ENCODE data around the gene RPL26.
"Not testable (repeated sequence)": the region's sequence is repeated elsewhere in the genome, so short reads cannot be mapped to it uniquely, and the experiment has no call there.

The RPL26 gene

DNA sequence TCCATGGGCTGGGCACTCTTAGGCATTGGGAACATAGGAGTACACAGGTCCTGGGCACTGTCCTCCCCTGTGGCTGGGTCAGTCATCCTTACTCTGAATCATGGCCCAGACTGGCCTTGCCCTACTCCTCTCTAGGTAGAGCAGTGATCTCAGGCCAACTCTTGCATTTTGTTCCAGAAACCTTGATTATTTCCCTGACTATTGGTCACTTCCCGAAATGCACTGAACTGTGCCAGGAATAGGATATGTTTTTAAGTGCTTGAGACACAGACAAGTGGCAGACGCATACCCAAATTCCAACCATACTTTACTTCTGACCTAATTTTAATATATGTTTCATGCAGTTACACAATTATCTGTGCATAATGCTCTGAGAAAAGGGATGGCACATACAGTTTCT lies 16.8 kb downstream of the RPL26 start:
- FAIRE-seq (no peak), DNase-seq (ENCODE audit: low spot score) (peak; percentile 29)

- peak; percentile 28 for DNase-seq (ENCODE audit: low spot score)
- FAIRE-seq: no peak
These were observed 17.9 kb downstream of the RPL26 start for GRCh38 chr17:8365143-8365542.

DNA sequence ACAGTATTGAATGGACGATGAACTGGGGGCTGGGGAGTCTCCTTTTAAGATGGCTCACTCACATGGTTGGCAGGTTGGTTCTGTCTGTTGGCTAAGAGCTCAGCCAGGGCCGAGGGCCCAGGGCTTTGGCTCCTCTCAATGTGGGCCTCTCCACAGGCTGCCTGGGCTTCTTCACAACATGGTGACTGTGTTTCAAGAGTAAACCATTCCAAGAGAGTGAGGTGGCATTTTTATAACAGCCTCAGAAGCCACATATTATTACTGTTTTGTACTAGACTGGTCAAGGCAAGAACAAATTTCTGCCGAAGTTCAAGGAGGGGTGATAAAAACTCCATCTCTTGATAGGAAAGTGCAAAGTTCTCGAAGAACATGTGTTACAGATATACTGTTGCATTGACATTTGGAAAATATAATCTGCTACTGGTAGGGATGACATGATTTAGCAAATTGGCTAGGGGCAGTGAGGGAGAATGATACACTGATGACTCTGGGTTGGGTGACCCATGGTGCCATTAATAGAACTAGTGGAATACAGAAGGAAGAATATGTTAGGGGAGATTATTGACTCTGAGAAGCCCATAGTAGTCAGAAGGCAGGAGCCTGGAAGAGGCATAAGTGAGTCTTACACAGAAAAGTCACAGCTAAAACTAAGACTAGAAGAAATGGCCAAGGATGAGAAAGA lies 20.2 kb downstream of the RPL26 start:
- DNase-seq (ENCODE audit: low spot score) (no peak), FAIRE-seq (no peak)

DNA sequence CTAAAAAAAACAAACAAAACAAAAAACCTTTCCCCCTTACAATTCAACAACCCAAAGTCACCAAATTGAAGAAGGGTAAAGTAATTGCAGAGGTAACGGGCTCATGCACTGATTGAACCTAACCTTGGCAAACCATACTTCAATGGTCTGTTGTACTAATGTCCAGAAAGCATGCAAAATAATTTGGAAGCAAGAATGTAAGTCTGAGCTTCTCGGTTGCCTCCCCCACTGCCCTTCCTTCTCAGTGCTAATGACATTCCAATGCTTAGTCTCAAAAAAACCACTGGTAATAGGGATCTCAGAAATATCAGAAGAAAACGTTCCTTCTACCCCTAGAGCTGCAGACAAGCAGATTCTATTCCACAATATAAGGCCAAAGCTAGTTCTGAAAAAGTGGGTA lies 22.2 kb downstream of the RPL26 start:
- DNase-seq (ENCODE audit: low spot score) (no peak), FAIRE-seq (no peak)

- FAIRE-seq (no peak), DNase-seq (ENCODE audit: low spot score) (no peak)
These were observed 22.7 kb downstream of the RPL26 start for GRCh38 chr17:8360260-8360659.

DNA sequence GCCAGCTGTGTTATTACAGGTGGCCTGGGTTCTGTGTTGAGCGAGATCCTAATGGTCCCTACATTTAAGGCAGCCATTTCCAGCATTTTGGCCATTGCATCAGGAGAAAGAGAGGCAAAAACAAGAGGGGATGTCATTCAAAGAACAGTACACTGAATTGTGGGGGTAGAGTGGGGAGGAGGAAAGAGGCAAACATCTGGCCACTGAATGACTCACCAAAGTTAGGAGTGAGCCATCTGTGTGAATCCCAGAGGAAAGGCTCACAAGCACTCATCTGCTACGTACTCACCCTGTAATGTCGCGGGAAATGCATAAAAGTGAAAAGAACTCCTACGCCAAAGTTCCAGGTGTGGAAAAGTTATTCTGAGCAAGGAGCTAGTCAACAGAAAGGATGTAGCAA lies 23.2 kb downstream of the RPL26 start:
- no peak for FAIRE-seq
- no peak for DNase-seq (ENCODE audit: low spot score)

DNA sequence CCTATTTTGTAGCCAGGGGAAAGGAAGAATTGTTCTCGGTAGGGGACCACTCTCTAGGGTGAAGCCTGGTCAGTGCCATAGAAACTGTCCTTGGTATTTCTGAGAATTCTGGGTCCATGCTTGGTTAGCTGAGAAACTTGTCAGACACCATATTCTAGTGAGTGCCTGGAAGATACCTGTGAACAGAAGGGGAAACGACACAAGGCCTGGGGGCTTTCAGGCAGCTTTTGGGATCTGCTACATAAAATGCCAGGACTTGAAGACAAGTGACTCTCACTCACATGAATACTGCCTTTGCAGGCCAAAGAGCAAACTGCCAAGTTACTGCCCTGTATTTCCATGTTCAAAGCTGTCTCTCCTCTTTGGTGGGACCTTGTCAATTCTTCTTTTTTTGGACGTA lies 25.1 kb downstream of the RPL26 start:
- DNase-seq (ENCODE audit: low spot score): no peak
- no peak for FAIRE-seq

DNA sequence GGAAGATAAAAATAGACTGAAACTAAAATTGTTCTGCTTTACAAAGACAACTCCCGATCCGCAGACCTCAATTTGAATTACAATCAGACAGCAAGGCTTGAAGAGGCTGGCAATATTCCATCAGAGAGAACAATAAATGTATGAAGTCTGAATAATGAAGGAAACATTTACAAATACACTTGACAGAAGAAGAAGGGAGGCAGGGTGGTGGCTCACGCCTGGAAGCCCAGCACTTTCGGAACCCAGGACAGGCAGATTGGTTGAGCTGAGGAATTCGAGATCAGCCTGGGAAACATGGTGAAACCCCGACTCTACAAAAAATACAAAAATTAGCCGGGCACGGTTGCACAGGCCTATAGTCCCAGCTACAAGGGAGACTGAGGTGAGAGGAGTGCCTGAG lies 28.8 kb downstream of the RPL26 start:
- DNase-seq (ENCODE audit: low spot score) (no peak), FAIRE-seq (no peak)

- DNase-seq (ENCODE audit: low spot score) (no peak), FAIRE-seq (no peak)
These were observed 29.3 kb downstream of the RPL26 start for GRCh38 chr17:8353736-8354135.

DNA sequence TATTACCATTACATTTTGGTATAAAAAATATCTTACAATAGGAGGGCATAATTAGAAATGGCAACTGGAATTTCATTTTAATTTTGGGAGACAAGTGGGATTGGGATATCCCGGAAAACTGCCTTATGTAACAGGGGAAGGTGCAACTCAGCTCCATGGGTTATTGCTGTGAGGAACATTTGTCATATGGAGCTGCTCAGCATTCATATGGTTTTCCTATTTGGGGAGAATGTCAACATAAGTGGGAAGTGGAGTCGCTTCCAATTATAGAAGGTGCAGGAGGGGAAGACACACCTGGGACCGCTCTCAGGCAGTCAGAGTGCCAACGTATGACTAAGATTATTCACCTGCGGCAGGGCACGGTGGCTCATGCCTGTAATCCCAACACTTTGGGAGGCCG lies 32.7 kb downstream of the RPL26 start:
- DNase-seq (ENCODE audit: low spot score): no peak
- no peak for FAIRE-seq

- not testable (repeated sequence) for DNase-seq (ENCODE audit: low spot score); FAIRE-seq
These were observed 36.0 kb downstream of the RPL26 start for GRCh38 chr17:8347001-8347400.

- no peak for FAIRE-seq
These were observed 36.9 kb downstream of the RPL26 start for GRCh38 chr17:8345951-8346665.

DNA sequence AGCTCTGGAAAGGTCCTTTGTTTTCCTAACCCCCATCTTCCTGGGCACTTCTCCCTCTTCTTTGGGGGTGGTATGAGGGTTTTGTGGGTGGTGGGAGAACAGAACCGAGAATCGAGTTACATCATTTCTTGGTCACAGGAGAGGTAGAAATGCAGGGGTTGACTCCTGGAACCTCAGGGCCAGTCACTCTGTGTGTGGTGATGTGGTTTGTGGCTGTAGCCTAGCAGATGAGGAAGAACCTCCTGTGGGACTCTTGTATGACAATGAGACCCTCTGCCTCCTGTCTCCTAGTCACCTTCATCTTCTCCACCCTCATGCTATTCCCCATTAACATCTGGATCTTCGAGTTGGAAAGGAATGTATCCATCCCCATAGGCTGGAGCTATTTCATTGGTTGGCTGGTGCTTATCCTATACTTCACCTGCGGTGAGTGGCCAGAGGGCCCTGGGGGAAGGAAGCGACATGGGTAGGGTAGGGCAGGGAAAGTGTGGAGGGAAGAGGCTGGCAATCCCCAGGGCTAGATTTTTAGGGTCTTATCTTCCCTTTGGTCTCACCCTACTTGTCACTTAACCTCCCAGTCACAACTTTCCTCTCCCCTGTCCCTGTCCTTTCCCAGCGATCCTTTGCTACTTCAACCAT lies 37.8 kb downstream of the RPL26 start:
- no peak for DNase-seq (ENCODE audit: low spot score)
- no peak for FAIRE-seq

More at GRCh38 chr17:8345951-8346665, 36.9 kb downstream of the RPL26 start:
- no peak for DNase-seq (ENCODE audit: low spot score)

DNA sequence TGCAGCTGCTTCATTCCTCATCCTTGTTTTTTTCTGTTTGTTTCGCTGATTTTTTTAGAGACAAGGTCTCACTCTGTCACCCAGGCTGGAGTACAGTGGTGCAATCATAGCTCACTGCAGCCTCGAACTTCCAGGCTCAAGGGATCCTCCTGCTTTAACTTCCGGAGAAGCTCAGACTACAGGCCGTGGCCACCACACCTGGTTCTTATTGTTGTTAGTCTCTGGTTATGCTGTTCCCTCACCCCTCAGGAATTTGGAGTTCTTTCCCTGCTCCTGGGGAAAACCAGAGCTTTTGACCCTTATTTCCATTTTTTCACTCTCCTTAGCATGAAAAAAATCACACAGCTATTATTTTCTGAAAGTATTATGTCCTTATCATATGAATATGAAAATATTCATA lies 41.5 kb downstream of the RPL26 start:
- FAIRE-seq (no peak), DNase-seq (ENCODE audit: low spot score) (no peak)

DNA sequence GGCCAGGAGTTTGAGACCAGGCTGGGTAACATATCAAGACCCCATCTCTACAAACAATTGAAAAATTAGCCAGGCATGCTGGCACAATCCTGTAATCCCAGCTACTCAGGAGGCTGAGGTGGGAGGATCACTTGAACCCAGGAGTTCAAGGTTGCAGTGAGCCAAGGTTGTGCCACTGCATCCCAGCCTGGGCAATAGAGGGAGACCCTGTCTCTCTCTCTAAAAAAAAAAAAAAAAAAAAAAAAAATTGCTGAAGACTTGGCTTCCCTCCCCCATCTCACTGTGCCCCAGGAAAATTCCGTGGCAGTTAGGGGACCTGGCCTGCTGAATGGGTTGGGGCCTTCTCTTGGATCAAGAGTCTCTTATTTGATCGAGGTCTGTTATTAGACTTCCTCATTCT lies 43.5 kb downstream of the RPL26 start, which contains the start of gene ODF4:
Gene ODF4, plus strand, starts transcription at position 301 of the 400 bp plus-strand sequence. CDS start 212 bp downstream, outside the sequence.
- no peak for FAIRE-seq
- no peak for DNase-seq (ENCODE audit: low spot score)

DNA sequence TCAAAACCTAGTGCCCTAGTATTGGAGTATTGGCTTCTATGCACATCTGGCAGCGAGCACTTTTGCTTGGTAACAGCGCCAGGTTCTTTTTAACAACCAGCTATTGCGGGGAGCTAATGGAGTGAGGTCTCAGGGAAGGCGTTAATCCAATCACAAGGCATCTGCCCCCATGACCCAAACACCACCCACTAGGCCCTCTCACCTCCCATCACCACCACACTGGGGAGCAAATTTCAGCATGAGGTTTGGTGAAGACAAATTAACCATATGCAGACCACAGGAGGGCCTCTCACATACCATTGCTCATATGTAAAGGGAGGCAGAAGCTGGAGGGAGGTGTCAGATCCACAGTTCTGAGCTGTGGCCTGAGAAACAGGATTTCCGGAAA lies 44.2 kb downstream of the RPL26 start:
- FAIRE-seq: no peak
- DNase-seq (ENCODE audit: low spot score): no peak

DNA sequence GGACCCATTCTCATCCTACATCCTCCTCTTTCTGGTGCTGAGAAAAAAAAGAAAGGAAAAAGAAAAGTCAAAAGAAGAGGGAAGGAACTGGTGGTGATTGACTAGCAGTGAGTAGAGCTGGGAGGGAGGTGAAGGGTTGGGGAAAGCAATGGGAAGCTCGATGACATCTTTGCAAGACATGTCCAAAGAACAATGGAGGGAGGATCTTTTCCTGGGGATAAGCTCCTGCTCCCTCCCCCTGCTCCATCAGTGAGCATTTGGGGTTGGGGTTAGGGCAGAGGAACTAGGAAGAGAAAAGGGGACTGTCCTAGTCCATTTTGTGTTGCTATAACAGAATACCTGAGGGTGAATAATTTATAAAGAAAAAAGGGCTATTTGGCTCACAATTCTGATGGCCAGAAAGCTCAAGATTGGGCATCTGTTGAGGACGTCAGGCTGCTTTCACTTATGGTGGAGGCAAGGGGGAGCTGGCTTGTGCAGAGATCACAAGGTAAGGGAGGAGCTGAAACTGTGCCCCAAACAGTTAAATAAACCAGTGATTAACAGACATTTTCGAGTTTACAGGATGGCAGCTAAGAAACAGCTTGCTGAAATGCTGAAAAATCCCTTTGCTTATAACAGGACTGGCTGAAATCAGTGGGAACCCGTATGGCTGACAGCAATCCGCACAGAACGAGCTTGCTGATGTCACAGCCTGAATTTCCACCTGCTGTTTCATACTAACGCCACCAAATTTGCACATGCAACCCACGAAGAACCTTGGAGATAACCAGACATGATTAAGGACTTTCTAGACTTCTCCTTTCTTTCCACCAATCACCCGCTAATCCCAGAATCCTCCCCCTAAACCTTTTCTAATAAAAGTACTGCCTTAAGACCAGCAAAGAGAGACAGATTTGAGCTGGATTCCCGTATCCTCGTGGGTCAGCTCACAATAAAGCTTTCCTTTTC lies 44.9 kb downstream of the RPL26 start:
- FAIRE-seq (no peak), DNase-seq (ENCODE audit: low spot score) (no peak)

DNA sequence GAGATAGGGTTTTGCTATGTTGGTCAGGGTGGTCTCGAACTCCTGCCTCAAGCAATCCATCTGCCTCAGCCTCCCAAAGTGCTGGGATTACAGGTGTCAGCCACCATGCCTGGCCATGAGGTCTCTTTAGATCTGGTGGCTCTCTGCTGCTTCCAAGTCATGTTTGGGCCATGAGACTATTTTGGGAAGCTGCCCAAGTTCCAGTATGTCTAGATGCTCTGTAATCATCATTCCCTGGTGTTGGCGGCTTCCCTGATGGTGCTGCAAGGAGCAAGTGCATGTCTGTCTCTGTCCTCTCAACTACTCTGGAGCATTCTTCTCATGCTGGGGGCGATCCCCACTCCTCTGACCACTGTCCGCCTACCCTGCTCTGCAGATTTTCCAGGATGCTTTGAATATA lies 49.7 kb downstream of the RPL26 start:
- no peak for FAIRE-seq

GRCh38 chr17:8332688-8333087 lies 50.3 kb downstream of the RPL26 start:
- DNase-seq (ENCODE audit: low spot score): no peak
- no peak for FAIRE-seq

More for the DNA sequence above, 49.7 kb downstream of the RPL26 start:
- no peak for DNase-seq (ENCODE audit: low spot score)

DNA sequence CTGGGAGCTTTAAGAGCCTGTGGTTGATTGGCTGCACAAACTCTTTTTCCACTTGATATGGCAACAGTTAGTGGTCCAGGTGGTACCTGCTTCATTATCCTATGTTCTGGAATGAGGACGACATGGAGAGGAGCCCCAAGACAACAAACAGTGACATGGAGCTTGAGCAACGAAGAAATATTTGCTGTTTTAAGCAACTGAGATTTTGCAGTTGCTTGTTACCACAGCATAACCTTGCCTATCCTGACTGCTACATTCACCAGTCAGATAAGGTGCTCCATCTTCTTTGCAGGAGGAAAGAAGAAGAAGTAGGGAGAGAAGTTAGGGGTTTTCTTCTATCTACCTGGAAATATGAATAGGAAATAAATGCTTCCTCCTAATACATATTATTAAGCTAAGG lies 50.9 kb downstream of the RPL26 start:
- DNase-seq (ENCODE audit: low spot score) (no peak), FAIRE-seq (no peak)
